Central memory CD4-positive, alpha-beta T cell (primary cell): Measurements from ENCODE around the gene SNX18.
"Not testable (repeated sequence)": the region's sequence is repeated elsewhere in the genome, so short reads cannot be mapped to it uniquely, and the experiment has no call there.

ENCODE experiments used
- DNase-seq: peaks from one replicate; pipeline ENCODE4 v3.0.0; 2022
- total RNA-seq, 3 experiments: gene quantifications; one replicate each; lab custom pipeline; 2026; lab: John Stamatoyannopoulos, UW

SNX18 gene, protein sequence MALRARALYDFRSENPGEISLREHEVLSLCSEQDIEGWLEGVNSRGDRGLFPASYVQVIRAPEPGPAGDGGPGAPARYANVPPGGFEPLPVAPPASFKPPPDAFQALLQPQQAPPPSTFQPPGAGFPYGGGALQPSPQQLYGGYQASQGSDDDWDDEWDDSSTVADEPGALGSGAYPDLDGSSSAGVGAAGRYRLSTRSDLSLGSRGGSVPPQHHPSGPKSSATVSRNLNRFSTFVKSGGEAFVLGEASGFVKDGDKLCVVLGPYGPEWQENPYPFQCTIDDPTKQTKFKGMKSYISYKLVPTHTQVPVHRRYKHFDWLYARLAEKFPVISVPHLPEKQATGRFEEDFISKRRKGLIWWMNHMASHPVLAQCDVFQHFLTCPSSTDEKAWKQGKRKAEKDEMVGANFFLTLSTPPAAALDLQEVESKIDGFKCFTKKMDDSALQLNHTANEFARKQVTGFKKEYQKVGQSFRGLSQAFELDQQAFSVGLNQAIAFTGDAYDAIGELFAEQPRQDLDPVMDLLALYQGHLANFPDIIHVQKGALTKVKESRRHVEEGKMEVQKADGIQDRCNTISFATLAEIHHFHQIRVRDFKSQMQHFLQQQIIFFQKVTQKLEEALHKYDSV
- 19.1 to 86.9 (median 37.4) reads per million in 3 experiments for total RNA-seq

DNA sequence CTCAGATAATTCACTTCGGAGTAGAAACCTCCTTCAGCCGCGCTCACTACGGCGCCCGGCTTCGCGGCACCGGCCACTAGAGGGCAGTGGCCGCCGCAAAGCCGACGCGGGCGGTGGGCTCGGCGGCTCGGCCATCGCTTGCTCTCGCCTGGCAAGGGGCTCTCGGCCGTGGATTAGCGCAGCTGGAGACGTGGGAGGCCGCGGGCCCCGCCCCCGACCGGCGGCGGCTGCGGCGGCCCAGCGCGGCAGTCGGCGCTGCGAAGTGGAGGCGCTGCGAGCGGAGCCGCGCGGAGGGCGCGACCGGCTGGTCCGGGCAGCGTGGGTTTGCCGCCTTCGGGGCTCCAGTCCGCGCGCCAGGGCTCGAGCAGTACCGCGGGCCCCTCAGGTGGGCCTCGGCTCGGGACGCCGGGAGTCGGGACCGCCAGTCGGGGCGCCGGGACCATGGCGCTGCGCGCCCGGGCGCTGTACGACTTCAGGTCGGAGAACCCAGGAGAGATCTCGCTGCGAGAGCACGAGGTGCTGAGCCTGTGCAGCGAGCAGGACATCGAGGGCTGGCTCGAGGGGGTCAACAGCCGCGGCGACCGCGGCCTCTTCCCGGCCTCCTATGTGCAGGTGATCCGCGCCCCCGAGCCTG lies at the start of gene SNX18:
SNX18 (plus strand) TSS at position 248 of the 634 bp plus-strand sequence; CDS start at position 442, 194 bp downstream.
- peak; percentile 92 for DNase-seq

DNA sequence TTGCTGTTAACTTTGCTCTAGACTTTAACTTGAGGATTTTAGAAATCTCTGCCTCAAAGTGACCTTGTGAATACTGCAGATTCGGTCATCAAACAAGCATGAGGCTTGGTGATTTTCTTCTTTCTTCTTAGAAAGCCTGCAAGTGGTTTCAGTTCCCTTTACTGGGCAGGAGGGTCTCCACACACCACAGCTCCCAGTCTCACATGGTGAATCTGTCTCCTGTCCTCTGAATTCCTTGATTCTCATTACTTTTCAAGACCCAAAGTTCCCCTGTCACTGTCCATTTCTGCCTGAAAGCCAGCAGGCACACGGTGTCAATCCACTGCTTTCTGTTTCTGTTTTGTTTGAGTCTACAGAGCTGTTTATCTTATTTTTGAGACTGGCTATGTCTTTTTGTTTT lies 47.9 kb upstream of the SNX18 start:
- DNase-seq, result no peak

DNA sequence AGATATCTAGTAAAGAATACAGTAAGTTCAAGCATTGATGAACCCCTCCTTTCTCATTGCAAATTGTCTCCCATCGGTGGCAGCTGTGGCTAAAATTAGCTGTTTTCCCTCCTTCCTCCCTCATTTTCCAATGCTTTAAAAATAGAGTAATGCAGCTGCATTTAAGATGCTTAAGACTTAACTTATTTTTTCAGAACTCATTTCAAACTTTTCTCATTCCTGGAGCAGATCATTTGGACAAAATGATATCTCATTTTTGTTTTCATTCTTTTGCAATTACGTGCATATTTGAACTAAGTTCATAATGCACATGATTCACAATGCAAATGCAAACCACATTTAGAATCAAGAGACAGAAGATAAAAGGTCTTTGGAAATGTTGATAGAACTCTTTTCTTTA lies 47.4 kb upstream of the SNX18 start:
- DNase-seq, result no peak

DNA sequence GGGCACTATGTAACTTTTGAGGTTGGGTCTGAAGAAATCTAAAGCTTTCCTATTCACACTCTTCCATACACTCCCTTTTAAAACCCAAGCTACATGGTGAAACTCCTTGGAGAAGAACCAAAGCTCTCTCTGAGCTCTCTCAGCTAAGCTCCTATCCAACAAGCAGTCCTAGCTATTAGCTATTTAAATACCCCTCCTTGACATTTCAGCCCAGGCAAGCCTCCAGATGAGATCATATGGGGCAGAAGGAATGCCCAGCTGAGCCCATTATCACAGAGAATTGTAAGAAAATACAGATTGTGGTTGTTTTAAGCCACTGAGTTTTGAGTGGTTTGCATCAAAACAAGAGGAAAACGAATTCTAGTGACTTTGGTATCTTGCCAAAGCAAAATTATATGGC lies 46.9 kb upstream of the SNX18 start:
- DNase-seq, result no peak

DNA sequence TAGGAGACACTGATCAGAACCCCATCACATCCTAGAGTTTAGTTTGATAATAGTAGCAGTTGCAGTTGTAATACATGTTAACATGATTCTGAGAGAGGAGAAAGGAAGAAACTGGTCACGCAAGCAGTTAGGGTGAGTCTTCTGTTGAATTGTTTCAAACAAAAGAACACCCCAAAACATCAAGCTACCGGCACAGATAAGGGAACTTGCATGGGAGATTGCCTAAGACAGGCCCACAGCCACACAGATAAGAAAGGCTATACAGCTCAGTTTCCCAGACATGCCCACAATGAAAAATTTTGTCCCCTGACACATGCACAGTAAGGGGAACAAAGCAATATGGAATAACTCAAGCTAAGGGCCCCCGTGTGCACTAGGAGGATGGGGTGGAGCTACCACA lies 46.2 kb upstream of the SNX18 start:
- no peak for DNase-seq

- DNase-seq, result no peak
These were observed 40.9 kb upstream of the SNX18 start for GRCh38 chr5:54476682-54477081.

GRCh38 chr5:54477941-54478478 lies 39.5 kb upstream of the SNX18 start:
- no peak for DNase-seq

DNA sequence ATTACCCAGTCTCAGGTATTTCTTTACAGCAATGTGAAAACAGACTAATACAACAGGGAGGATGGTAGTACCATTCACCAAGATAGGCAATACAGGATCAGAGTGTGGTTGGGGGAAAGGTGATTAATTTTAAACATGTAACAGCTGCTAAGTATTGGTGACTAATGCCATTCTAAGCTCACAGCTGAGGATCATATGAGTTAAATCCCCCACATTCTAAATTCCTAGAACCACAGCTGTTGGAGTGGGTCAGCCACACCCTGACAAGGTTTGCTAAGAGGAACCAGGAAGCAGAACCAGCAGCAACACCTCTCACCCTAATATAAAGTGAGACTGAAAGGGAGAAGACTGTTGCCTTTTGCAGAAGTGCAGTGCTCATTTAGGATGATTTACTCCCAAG lies 37.3 kb upstream of the SNX18 start:
- DNase-seq, result no peak

- no peak for DNase-seq
These were observed 33.2 kb upstream of the SNX18 start for GRCh38 chr5:54484219-54484894.

DNA sequence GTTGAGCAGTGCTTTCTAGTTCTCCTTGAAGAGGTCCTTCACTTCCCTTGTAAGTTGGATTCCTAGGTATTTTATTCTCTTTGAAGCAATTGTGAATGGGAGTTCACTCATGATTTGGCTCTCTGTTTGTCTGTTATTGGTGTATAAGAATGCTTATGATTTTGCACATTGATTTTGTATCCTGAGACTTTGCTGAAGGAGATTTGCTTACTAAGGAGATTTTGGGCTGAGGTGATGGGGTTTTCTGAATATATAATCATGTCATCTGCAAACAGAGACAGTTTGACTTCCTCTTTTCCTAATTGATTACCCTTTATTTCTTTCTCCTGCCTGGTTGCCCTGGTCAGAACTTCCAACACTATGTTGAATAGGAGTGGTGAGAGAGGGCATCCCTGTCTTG lies 31.9 kb upstream of the SNX18 start:
- not testable (repeated sequence) for DNase-seq

GRCh38 chr5:54489648-54489979 lies 27.9 kb upstream of the SNX18 start:
- not testable (repeated sequence) for DNase-seq

GRCh38 chr5:54491326-54491725 lies 26.2 kb upstream of the SNX18 start:
- DNase-seq, result no peak

DNA sequence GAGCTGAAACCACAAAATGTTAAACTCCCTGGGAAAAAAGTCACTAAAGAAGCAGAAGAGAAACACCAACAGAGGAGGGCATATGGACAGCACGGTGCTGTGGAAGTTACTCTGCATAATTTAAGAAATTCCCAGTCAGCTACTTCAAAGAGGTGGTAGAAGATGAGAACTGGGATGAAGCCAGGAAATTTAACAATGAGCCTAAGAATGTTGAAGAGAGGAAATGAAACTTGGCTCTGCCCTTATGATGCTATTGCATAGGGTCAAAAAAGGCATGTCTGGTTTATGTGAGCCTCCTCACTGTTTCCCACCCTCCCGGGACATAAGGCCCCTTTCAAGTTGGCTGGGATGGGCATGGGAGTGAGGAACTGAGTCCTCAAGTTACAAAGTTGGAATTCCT lies 25.4 kb upstream of the SNX18 start:
- no peak for DNase-seq

DNA sequence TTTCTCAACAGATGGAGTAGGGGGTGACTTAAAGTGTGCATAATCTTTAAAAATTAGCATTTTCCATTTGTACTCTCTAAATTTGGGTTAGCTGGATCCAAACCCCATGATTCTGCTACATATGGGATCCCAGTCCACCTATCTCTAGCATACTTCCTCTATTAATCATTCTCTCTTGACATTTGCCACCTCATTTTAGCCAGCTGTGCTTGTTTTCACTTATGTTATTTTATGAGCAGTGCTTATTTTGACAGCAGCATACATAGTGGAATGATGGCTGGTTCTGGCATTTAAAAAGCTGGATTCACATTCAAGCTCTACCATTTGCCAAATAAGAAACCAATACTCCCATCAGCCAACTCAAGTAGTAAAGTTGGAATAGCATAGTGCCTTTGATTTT lies 22.5 kb upstream of the SNX18 start:
- DNase-seq, result no peak

- no peak for DNase-seq
These were observed 3.3 kb upstream of the SNX18 start for GRCh38 chr5:54514291-54514690.

DNA sequence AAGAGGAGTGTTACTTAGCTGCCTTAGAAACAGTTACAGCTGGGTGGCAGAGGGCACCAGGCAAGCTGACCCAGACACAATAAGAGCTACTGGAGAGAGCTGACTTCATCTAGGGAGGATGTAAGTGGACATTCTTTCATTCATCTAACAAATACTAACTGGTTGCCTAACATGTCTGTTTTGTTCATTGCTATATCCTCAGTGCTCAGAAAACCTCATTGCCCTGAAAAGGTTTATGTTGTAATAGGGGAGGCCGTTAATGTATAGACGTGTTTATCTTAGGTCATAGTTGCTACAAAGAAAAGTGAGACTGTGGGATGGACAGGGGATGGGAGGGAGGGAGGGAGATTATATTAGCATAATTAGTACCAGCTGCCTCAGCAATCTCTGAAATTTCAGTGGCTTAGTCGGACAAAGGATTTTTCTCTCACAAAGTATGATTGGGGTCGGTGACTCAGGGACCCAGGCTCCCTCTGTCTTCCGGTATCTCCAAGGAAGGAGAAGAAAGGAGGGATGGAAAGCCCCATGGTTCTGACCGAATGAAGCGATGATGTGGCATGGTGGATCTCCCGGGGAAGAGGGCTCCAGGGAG lies 2.6 kb upstream of the SNX18 start:
- DNase-seq, result no peak

DNA sequence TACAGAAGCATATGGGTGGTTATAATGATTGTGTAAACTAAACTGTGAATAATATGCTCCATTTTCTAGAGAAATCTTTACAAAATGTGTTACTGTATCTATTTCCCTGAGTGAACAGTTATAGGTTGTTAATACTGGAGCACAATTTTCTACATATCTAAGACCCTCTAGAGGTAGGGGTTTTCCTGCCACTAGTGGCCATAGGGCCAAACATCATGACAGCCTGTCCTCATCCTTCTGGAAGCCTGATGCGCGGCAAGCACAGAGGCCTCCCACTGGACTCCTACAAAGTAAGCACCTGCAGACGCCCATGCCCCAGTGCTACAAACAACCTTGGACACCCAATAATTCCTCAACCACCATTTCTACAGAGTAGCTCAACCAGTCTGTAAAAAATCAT lies 1.9 kb upstream of the SNX18 start:
- no peak for DNase-seq

DNA sequence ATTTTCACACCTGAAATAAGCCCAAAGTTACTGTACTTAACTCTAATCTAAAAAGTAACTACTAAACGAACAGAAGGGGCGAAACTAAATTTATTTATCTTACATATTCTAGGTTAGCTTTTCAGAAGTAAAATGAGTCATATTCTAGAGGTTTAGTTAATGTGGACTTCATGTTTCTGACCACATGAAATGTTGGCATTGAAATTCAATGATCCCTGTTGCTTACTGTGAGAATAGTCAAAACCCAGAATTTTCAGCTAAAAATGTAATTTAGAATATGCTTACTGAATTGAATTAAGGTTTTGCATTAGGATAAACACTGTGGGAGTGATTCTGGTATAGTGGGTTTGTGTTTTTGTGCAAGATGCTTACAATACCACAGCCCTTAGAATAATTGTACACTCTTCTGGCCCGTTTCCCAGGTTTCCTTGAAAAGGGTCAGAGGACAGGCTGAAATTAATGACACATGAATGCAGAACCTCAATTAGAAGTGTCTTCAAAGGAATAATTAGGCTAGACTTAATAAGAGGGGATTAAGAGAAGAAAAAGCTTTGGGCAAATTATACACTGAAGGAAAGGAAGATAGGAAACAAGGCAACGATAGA lies 1.4 kb upstream of the SNX18 start:
- DNase-seq, result no peak

DNA sequence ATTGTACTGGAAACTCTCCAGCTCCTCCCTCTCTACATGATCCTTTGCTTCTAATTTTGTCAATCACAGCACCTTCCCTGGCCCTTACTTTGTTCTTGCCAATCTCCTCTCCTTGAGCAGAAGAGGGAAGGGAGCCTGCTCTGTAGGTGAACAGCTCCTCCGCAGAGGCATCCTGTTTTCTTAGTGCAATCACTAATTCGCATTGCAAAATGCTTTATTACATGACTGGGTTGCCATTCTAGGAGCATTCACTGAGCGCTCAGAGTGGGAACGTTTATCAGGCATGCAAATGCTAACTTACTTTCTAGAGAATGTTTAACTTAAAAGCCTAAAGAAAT lies 416 bp upstream of the SNX18 start:
- DNase-seq, result no peak

- DNase-seq, result peak; percentile 55
These were observed 723 bp downstream of the SNX18 start for GRCh38 chr5:54518146-54518817.

GRCh38 chr5:54518818-54519508 lies 1.4 kb downstream of the SNX18 start:
- DNase-seq, result no peak
